Kidney (tissue), 14 donors: ENCODE data around the gene UNC13B. TPM values are rescaled to one million over a fixed set of nuclear protein-coding genes. Genes with fewer than 3 reads are reported as not detected.

ENCODE experiments used
- DNase-seq, 5 donors: peaks; one replicate each; pipeline ENCODE4 v3.0.0-alpha.2; 2013 to 2020
- FAIRE-seq: peaks from 2 replicates; lab custom pipeline; 2012; peaks lifted over from hg19 to GRCh38; lab: Jason Lieb, UNC
- H3K27ac ChIP-seq, 2 donors: one replicate each; pipeline ENCODE4 v1.7.0; 2013; ENCODE audit warnings: low read depth in 2 of 2, low read length in 2 of 2, inconsistent platforms in 1 of 2
- H3K27me3 ChIP-seq: one replicate; pipeline ENCODE4 v1.7.1; 2013; ENCODE audit warnings: low read length, inconsistent platforms; ENCODE audit not compliant: control insufficient read depth, insufficient read depth
- H3K36me3 ChIP-seq, 3 donors: one replicate each; pipeline versions ENCODE4 v1.7.0 to v1.7.1; 2013; ENCODE audit warnings: low read length in 3 of 3, control low read depth in 1 of 3, inconsistent platforms in 1 of 3; ENCODE audit not compliant: insufficient read depth in 3 of 3, control insufficient read depth in 2 of 3
- H3K4me1 ChIP-seq, 3 donors: one replicate each; pipeline versions ENCODE4 v1.7.0 to v1.7.1; 2013; ENCODE audit warnings: low read length in 3 of 3, inconsistent platforms in 1 of 3, low read depth in 1 of 3; ENCODE audit not compliant: control insufficient read depth in 2 of 3, insufficient read depth in 2 of 3
- H3K4me3 ChIP-seq, 3 donors: one replicate each; pipeline versions ENCODE4 v1.7.0 to v1.8.1; 2013; ENCODE audit warnings: low read length in 3 of 3, control low read depth in 1 of 3, inconsistent platforms in 1 of 3
- H3K9ac ChIP-seq, 3 donors: one replicate each; pipeline versions ENCODE4 v1.7.0 to v1.7.1; 2013; ENCODE audit warnings: low read length in 3 of 3, control low read depth in 1 of 3, inconsistent platforms in 1 of 3
- H3K9me3 ChIP-seq, 3 donors: one replicate each; pipeline versions ENCODE4 v1.7.0 to v1.7.1; 2013; ENCODE audit warnings: low read length in 3 of 3, control low read depth in 1 of 3, inconsistent platforms in 1 of 3; ENCODE audit not compliant: control insufficient read depth in 2 of 3, insufficient read depth in 1 of 3
- intact Hi-C: fragments of 100-400 bp; cut with DNase I; formaldehyde crosslinking; loops from one replicate; pipeline ENCODE4 v1.11.1; 2022
- polyA plus RNA-seq: library from polyadenylated mRNA; stranded (reverse); fragments of 350-450 nt; fragmentation: Illumina TruSeq; extraction: RNeasy Lipid Tissue Mini Kit (QIAGEN cat#74804); gene quantifications from one replicate; pipeline ENCODE4 v1.2.3, GENCODE V29; 2014; ENCODE audit warnings: low read depth, low replicate concordance; ENCODE audit not compliant: insufficient read depth
- total RNA-seq: library from RNA; stranded (reverse); fragmentation: NEBNext Ultra II Directional; extraction: Animal tissue kit (Norgen Biotek cat#: 25700); gene quantifications from one replicate; pipeline ENCODE4 v1.2.1, GENCODE V29; 2021
- TF ChIP-seq, protein P1 (sequence below): IDR thresholded peaks from 3 replicates; pipeline ENCODE4 v1.5.1; 2012; ENCODE audit warnings: mild to moderate bottlenecking, moderate library complexity, borderline replicate concordance; ENCODE audit not compliant: insufficient read depth; ENCODE audit errors: extremely low read depth
- donor health status: control.
- donor health status: control.
- donor health status: control.
- donor health status: control.
- donor health status: control.
- donor health status: DM: yes; HTN: yes; CAD: no.
- donor health status: Normal renal cell carcinoma (clear cell type).

Gene UNC13B
- total and polyA plus RNA-seq, 2 donors from 2014 or later = 20.8 to 43.6 TPM

DNA sequence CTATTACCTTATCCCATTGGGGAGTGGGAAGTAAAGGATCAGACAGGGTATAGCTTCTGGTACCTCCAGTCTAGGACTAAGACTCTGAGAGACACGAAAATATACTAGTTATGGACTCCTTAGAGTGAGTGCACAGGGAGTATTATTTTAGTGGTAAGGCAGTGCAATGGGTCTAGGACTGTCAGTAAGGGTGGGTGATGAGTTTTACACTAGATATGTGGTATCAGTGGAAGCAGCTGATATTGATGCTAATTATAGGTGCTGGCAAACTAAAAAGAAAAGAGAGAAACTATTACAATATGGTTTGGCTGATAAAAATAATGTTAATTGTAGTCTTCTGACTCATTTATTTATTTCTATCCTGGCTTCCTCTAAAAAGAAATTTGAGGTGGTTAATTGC is 118.6 kb downstream of the UNC13B start:
- H3K4me3 ChIP-seq = no peak overlapping the region
- intact Hi-C loops = no loop called here
- no peaks in the 10 kb centered on the region for H3K4me1 ChIP-seq
- no peaks in the 10 kb centered on the region for H3K27me3 ChIP-seq
- H3K9ac ChIP-seq = no peak overlapping the region
- no peaks in the 10 kb centered on the region for H3K36me3 ChIP-seq
- TF ChIP-seq, protein P1, sequence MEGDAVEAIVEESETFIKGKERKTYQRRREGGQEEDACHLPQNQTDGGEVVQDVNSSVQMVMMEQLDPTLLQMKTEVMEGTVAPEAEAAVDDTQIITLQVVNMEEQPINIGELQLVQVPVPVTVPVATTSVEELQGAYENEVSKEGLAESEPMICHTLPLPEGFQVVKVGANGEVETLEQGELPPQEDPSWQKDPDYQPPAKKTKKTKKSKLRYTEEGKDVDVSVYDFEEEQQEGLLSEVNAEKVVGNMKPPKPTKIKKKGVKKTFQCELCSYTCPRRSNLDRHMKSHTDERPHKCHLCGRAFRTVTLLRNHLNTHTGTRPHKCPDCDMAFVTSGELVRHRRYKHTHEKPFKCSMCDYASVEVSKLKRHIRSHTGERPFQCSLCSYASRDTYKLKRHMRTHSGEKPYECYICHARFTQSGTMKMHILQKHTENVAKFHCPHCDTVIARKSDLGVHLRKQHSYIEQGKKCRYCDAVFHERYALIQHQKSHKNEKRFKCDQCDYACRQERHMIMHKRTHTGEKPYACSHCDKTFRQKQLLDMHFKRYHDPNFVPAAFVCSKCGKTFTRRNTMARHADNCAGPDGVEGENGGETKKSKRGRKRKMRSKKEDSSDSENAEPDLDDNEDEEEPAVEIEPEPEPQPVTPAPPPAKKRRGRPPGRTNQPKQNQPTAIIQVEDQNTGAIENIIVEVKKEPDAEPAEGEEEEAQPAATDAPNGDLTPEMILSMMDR = no peak
- FAIRE-seq (no peak), DNase-seq (no peak)
- no peak overlapping the region for H3K27ac ChIP-seq
- H3K9me3 ChIP-seq = no peaks in the 10 kb centered on the region

DNA sequence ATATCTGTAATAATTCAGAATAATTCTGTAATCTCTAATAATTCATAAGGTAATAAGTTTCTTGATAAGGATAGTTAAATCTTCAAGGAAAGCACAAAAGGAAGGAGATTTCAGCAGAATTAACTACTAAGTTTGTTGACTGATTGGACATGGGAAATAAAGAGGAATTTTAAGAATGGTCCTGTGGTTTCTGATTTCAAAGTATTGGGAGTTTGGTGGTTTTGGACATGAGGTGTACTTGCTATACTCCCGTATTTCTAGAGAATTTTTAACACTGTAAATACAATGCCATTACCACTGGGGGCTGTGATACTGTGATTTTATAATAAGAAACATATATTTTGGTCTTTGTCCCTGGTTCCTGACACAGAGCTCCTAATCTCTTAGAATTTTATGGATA is 123.9 kb downstream of the UNC13B start:
- H3K9ac ChIP-seq = no peak overlapping the region
- no peaks in the 10 kb centered on the region for H3K9me3 ChIP-seq
- DNase-seq (no peak), FAIRE-seq (no peak)
- intact Hi-C loops = no loop called here
- no peaks in the 10 kb centered on the region for H3K36me3 ChIP-seq
- H3K4me1 ChIP-seq = peaks cover 0 to 2% (median 0%) of the 10 kb centered on the region in 3 donors
- H3K27ac ChIP-seq = no peak overlapping the region
- TF ChIP-seq, protein P1 = no peak
- H3K4me3 ChIP-seq = no peak overlapping the region
- no peaks in the 10 kb centered on the region for H3K27me3 ChIP-seq

DNA sequence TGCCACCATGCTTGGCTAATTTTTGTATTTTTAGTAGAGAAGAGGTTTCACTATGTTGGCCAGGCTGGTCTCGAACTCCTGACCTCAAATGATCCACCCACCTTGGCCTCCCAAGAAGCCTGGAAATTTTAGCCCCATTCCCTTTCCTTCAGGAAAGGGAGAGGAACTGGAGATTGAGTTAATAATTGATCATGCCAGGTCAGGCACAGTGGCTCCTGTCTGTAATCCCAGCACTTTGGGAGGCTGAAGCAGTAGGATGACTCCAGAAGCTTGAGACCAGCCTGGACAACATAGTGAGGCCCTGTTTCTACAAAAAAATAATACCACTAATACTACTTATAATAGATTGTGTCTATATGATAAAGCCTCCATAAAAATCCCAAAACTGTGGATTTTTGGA is 124.6 kb downstream of the UNC13B start:
- no peaks in the 10 kb centered on the region for H3K36me3 ChIP-seq
- intact Hi-C loops = no loop called here

More for the DNA sequence above, 124.6 kb downstream of the UNC13B start:
- H3K9me3 ChIP-seq = no peaks in the 10 kb centered on the region
- H3K9ac ChIP-seq = no peak overlapping the region
- FAIRE-seq (no peak), DNase-seq (no peak)
- H3K4me1 ChIP-seq = peaks cover 0 to 2% (median 0%) of the 10 kb centered on the region in 3 donors
- H3K27ac ChIP-seq = no peak overlapping the region
- H3K4me3 ChIP-seq = no peak overlapping the region
- H3K27me3 ChIP-seq = no peaks in the 10 kb centered on the region
- TF ChIP-seq, protein P1 = no peak
